IMR-90 (cell line): Measurements from ENCODE around the gene GRM5. TPM values are rescaled to one million over a fixed set of nuclear protein-coding genes. Genes with fewer than 3 reads are reported as not detected.

ENCODE experiments used
- ATAC-seq: fragments of 200-7000 bp; cut with Tn5 transposase; 2 replicates; pipeline ENCODE4 v1.9.1; 2020; ENCODE audit warnings: low read depth, mild to moderate bottlenecking, moderate library complexity
- BruUV-seq: library from RNA; stranded (reverse); fragments of 400-500 nt; replicated peaks from 2 replicates; lab custom pipeline; 2021; lab: Mats Ljungman, UMichigan
- CTCF ChIA-PET: fragments of 300-600 bp; formaldehyde crosslinking; extraction: SDS; loops from one replicate; lab custom pipeline; 2021; ENCODE audit warnings: antibody characterized with exemption; lab: Yijun Ruan, JAX
- POLR2A ChIA-PET: fragments of 300-600 bp; sonication (Branson Sonifier 250); formaldehyde crosslinking; loops from one replicate; lab custom pipeline; 2022; ENCODE audit warnings: antibody characterized with exemption; ENCODE audit not compliant: unreplicated experiment; lab: Charles Lee
- DNase-seq: peaks from one replicate; pipeline ENCODE4 v3.0.0; 2013
- H2AFZ ChIP-seq: replicated peaks from 2 replicates; pipeline ENCODE3; 2013; ENCODE audit warnings: low read length, mild to moderate bottlenecking; ENCODE audit not compliant: poor library complexity
- H2AK5ac ChIP-seq: 2 replicates; pipeline ENCODE4 v1.6.1; 2013; ENCODE audit warnings: low read depth, low read length, inconsistent platforms
- H2AK9ac ChIP-seq: replicated peaks from 2 replicates; pipeline ENCODE3; 2013; ENCODE audit warnings: mild to moderate bottlenecking, low read depth, low read length, moderate library complexity; ENCODE audit not compliant: poor library complexity
- H2BK120ac ChIP-seq: 2 replicates; pipeline ENCODE4 v1.6.1; 2013; ENCODE audit warnings: low read depth, low read length, inconsistent platforms
- H2BK15ac ChIP-seq: 3 replicates; pipeline ENCODE4 v1.6.1; 2013; ENCODE audit warnings: low read depth, low read length, inconsistent platforms
- H2BK20ac ChIP-seq: 2 replicates; pipeline ENCODE4 v1.6.1; 2013; ENCODE audit warnings: low read depth, mild to moderate bottlenecking, inconsistent platforms, low read length, moderate library complexity
- H2BK5ac ChIP-seq: 2 replicates; pipeline ENCODE4 v1.6.1; 2013; ENCODE audit warnings: mild to moderate bottlenecking, low read depth, low read length, inconsistent platforms; ENCODE audit not compliant: poor library complexity, severe bottlenecking
- H3K14ac ChIP-seq: replicated peaks from 2 replicates; pipeline ENCODE4 v1.6.1; 2013; ENCODE audit warnings: low read depth, low read length, inconsistent platforms
- H3K18ac ChIP-seq: 2 replicates; pipeline ENCODE4 v1.6.1; 2013; ENCODE audit warnings: low read depth, low read length, control low read depth
- H3K23ac ChIP-seq: 2 replicates; pipeline ENCODE4 v1.6.1; 2013; ENCODE audit warnings: low read depth, low read length, inconsistent platforms
- H3K27ac ChIP-seq: 2 replicates; pipeline ENCODE4 v1.5.1; 2013; ENCODE audit warnings: mild to moderate bottlenecking, control low read depth, low read length; ENCODE audit not compliant: insufficient read depth
- H3K27me3 ChIP-seq: 2 replicates; pipeline ENCODE4 v1.6.1; 2013; ENCODE audit warnings: low read length; ENCODE audit not compliant: control insufficient read depth, insufficient read depth
- H3K36me3 ChIP-seq: 2 replicates; pipeline ENCODE4 v1.6.1; 2013; ENCODE audit warnings: low read length, mixed read lengths; ENCODE audit not compliant: control insufficient read depth, insufficient read depth
- H3K4ac ChIP-seq: 2 replicates; pipeline ENCODE4 v1.6.1; 2013; ENCODE audit warnings: low read depth, low read length, inconsistent platforms
- H3K4me1 ChIP-seq: 2 replicates; pipeline ENCODE4 v1.6.1; 2013; ENCODE audit warnings: low read length, mixed read lengths; ENCODE audit not compliant: control insufficient read depth, insufficient read depth
- H3K4me2 ChIP-seq: 2 replicates; pipeline ENCODE4 v1.6.1; 2013; ENCODE audit warnings: low read depth, mild to moderate bottlenecking, control low read depth, low read length, moderate library complexity
- H3K4me3 ChIP-seq: 2 replicates; pipeline ENCODE4 v1.5.1; 2013; ENCODE audit warnings: low read depth, mild to moderate bottlenecking, control low read depth, low read length, moderate library complexity; ENCODE audit not compliant: insufficient read depth
- H3K56ac ChIP-seq: 2 replicates; pipeline ENCODE4 v1.6.1; 2013; ENCODE audit warnings: low read length, inconsistent platforms; ENCODE audit not compliant: insufficient read depth; ENCODE audit errors: extremely low read depth
- H3K79me1 ChIP-seq, 2 experiments: 2 replicates each; pipeline ENCODE4 v1.6.1; 2013; ENCODE audit warnings: low read length in 2 of 2, inconsistent platforms in 1 of 2, low read depth in 1 of 2
- H3K9ac ChIP-seq: 2 replicates; pipeline ENCODE4 v1.6.1; 2013; ENCODE audit warnings: low read depth, low read length, control low read depth
- H3K9me1 ChIP-seq: 2 replicates; pipeline ENCODE4 v1.6.1; 2013; ENCODE audit warnings: low read length, inconsistent platforms; ENCODE audit not compliant: insufficient read depth
- H3K9me3 ChIP-seq: 2 replicates; pipeline ENCODE4 v1.6.1; 2013; ENCODE audit warnings: low read length; ENCODE audit not compliant: control insufficient read depth, insufficient read depth
- H4K20me1 ChIP-seq: 2 replicates; pipeline ENCODE4 v1.6.1; 2013; ENCODE audit warnings: low read length, inconsistent platforms; ENCODE audit not compliant: insufficient read depth
- H4K5ac ChIP-seq: 2 replicates; pipeline ENCODE4 v1.6.1; 2013; ENCODE audit warnings: mild to moderate bottlenecking, low read depth, low read length, control low read depth
- H4K8ac ChIP-seq, 2 experiments: 2 replicates each; pipeline ENCODE4 v1.6.1; 2013; ENCODE audit warnings: low read depth in 2 of 2, low read length in 2 of 2, control low read depth in 1 of 2, inconsistent platforms in 1 of 2
- H4K91ac ChIP-seq: 2 replicates; pipeline ENCODE4 v1.6.1; 2013; ENCODE audit warnings: low read depth, low read length, inconsistent platforms; ENCODE audit not compliant: insufficient read depth
- CEBPB ChIP-seq: IDR thresholded peaks from 2 replicates; pipeline ENCODE4 v1.6.1; 2012; ENCODE audit warnings: low read depth, low read length, improper control_type of control experiment
- CHD1 ChIP-seq: IDR thresholded peaks from 2 replicates; pipeline ENCODE4 v1.6.1; 2012; ENCODE audit warnings: low read depth, low read length, improper control_type of control experiment
- MAFK ChIP-seq: IDR thresholded peaks from 2 replicates; pipeline ENCODE4 v1.6.1; 2012; ENCODE audit warnings: low read depth, low read length, improper control_type of control experiment
- MXI1 ChIP-seq: IDR thresholded peaks from 2 replicates; pipeline ENCODE4 v1.6.1; 2012; ENCODE audit warnings: low read depth, mild to moderate bottlenecking, low read length, moderate library complexity, borderline replicate concordance
- NFE2L2 ChIP-seq: fragments of 150-350 bp; IDR thresholded peaks from 2 replicates; pipeline ENCODE4 v1.6.1; 2016; ENCODE audit warnings: low read depth, mild to moderate bottlenecking, low read length
- POLR2A ChIP-seq: IDR thresholded peaks from 2 replicates; pipeline ENCODE4 v1.6.1; 2012; ENCODE audit warnings: mild to moderate bottlenecking, low read depth, low read length
- RAD21 ChIP-seq: IDR thresholded peaks from 2 replicates; pipeline ENCODE4 v1.6.1; 2012; ENCODE audit warnings: low read length, improper control_type of control experiment
- RCOR1 ChIP-seq: IDR thresholded peaks from 2 replicates; pipeline ENCODE4 v1.6.1; 2012; ENCODE audit warnings: mild to moderate bottlenecking, low read length, improper control_type of control experiment; ENCODE audit not compliant: insufficient replicate concordance
- SMC3 ChIP-seq: fragments of 150-350 bp; IDR thresholded peaks from 2 replicates; pipeline ENCODE4 v1.6.1; 2016; ENCODE audit warnings: low read depth, mild to moderate bottlenecking, antibody characterized with exemption, low read length, moderate library complexity
- WGBS, 2 experiments: methylation state at CpG; one replicate each; pipeline versions ENCODE4 v1.1.5 to v1.1.7; 2013; ENCODE audit warnings: missing lambda C conversion rate in 2 of 2; ENCODE audit not compliant: insufficient read length in 1 of 2; ENCODE audit errors: extremely low coverage in 2 of 2; 5-methylcytosine and 5-hydroxymethylcytosine counted together
- dilution Hi-C: fragments of 300-500 bp; cut with HindIII; formaldehyde crosslinking; loops from one replicate; pipeline ENCODE4 v1.14.3; 2018; ENCODE audit warnings: low sequenced_read_pairs; ENCODE audit not compliant: unreplicated experiment
- in situ Hi-C: fragments of 300-500 bp; cut with MboI; formaldehyde crosslinking; loops from 3 replicates; pipeline ENCODE4 v1.14.3; 2019; ENCODE audit warnings: low sequenced_read_pairs, inconsistent platforms, mixed read lengths
- intact Hi-C: fragments of 100-400 bp; cut with micrococcal nuclease; formaldehyde crosslinking; loops from 2 replicates; pipeline ENCODE4 v1.10.0; 2022
- polyA plus RNA-seq, 3 experiments: library from polyadenylated mRNA; depleted of rRNA; stranded (reverse); fragments of >200 nt; gene quantifications; 2 replicates each; pipeline ENCODE4 v1.2.3, GENCODE V29; 2012; ENCODE audit warnings: low replicate concordance in 1 of 3
- total RNA-seq: library from RNA; depleted of rRNA; stranded (reverse); fragments of >200 nt; gene quantifications from 2 replicates; pipeline ENCODE4 v1.2.3, GENCODE V29; 2012
- TF ChIP-seq, protein P1 (sequence below): fragments of 150-350 bp; IDR thresholded peaks from 2 replicates; pipeline ENCODE4 v1.6.1; 2016; ENCODE audit warnings: low read depth, mild to moderate bottlenecking, low read length, moderate library complexity, borderline replicate concordance
- TF ChIP-seq, protein P2 (sequence below): fragments of 150-350 bp; IDR thresholded peaks from 2 replicates; pipeline ENCODE4 v1.6.1; 2017; ENCODE audit warnings: mild to moderate bottlenecking, antibody characterized with exemption, low read length, low read depth

Gene GRM5
- total and polyA plus RNA-seq, 2 of the 4 experiments (the other 2 are of a cell fraction): under 0.01 TPM

DNA sequence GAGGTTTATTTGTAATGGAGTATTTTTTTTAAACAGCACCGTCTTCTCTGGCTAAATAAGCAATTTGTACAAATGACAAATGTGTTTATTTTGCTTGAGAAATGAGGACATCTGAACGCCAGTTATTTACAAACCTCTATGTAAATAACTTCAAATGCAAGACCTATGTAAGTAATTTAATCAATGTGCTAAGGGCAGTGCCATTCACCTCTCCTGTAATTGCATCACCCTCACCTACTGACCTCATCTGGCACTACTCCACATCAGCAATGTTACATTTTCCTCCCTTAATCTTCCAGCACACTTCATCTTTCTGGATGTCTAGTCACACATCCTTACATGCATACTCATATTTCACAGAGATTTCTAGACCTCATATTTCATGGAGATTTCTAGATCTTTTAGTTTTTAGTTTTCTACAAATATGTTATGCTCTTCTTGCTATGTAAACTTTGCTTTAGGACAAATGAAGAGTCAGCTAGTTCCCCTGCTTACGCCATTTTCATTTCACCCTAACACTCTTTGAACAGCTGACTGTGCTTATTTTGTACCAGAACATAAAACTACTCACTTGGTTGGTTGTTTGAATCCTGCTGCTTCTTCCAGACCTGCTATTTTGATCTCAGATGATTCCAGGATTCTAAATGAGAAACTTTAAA lies 238.6 kb downstream of the GRM5 start:
- Histone ChIP-seq H3K18ac (no peak overlapping the region), H4K91ac (no peak overlapping the region), H3K27ac (no peak overlapping the region), H2AFZ (no peak overlapping the region), H3K4me3 (no peak overlapping the region), H3K9me1 (no peaks in the 10 kb centered on the region), H4K8ac (no peak overlapping the region), H3K4me1 (no peaks in the 10 kb centered on the region), H3K56ac (no peak overlapping the region), H3K14ac (no peak overlapping the region), H3K23ac (no peak overlapping the region), H3K9ac (no peak overlapping the region), H3K36me3 (no peaks in the 10 kb centered on the region), H2BK15ac (no peak overlapping the region), H3K9me3 (no peaks in the 10 kb centered on the region), H2AK9ac (no peak overlapping the region), H3K79me1 (no peaks in the 10 kb centered on the region), H2BK120ac (no peak overlapping the region), H4K20me1 (no peaks in the 10 kb centered on the region), H2BK5ac (no peak overlapping the region), H2AK5ac (no peak overlapping the region), H4K5ac (no peak overlapping the region), H3K4ac (no peak overlapping the region), H3K27me3 (no peaks in the 10 kb centered on the region), H3K4me2 (no peak overlapping the region), H2BK20ac (no peak overlapping the region)
- ATAC-seq (no peak), DNase-seq (no peak)
- POLR2A ChIA-PET: no interaction called here
- intact Hi-C loops (no loop called here), dilution Hi-C loops (no loop called here), in situ Hi-C loops (no loop called here)
- TF ChIP-seq CEBPB: 0 out of 2 replicates have a peak, but pooled peaks have one; percentile 30
- TF ChIP-seq SMC3: no peak
- no peak for TF ChIP-seq MXI1
- no peak for TF ChIP-seq RCOR1
- TF ChIP-seq, protein P1, sequence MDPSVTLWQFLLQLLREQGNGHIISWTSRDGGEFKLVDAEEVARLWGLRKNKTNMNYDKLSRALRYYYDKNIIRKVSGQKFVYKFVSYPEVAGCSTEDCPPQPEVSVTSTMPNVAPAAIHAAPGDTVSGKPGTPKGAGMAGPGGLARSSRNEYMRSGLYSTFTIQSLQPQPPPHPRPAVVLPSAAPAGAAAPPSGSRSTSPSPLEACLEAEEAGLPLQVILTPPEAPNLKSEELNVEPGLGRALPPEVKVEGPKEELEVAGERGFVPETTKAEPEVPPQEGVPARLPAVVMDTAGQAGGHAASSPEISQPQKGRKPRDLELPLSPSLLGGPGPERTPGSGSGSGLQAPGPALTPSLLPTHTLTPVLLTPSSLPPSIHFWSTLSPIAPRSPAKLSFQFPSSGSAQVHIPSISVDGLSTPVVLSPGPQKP: no peak
- no peak for TF ChIP-seq POLR2A
- no peak for TF ChIP-seq RAD21
- no peak for TF ChIP-seq CHD1
- TF ChIP-seq MAFK: peak; percentile 27; the same call in 1 of the 2 replicates
- TF ChIP-seq, protein P2, sequence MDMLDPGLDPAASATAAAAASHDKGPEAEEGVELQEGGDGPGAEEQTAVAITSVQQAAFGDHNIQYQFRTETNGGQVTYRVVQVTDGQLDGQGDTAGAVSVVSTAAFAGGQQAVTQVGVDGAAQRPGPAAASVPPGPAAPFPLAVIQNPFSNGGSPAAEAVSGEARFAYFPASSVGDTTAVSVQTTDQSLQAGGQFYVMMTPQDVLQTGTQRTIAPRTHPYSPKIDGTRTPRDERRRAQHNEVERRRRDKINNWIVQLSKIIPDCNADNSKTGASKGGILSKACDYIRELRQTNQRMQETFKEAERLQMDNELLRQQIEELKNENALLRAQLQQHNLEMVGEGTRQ: no peak
- TF ChIP-seq NFE2L2: no peak
- WGBS, 2 experiments: no CpG with 5 or more reads among the region's 3 CpGs
- BruUV-seq: no TSS peak
- CTCF ChIA-PET: no interaction called here
